ENCODE results near the gene APMAP. TPM values are rescaled to one million over a fixed set of nuclear protein-coding genes. Genes with fewer than 3 reads are reported as not detected.

The APMAP gene
- total RNA-seq, 1 experiment from 2014 or later, result 67.8 TPM

DNA sequence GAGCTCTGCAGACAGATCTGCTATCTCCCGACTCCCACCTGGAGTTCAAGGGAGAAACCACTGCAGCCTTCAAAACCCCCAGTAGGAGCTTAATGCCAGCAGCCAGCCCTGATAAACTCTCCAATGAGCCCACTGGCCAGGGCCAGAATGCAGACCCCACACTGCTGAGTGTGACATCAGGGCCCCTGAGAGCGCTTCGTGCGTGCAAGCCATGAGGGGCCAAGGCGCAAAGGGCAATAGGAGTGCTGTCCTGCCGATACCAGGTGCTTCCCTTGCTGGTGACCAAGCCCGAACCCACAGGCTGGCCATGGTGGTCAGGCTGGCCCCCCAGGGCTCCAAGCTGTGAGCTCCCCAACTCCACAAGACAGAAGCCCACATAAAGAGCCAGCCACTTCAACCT lies 76.7 kb downstream of the APMAP start:
- H3K9me3 Mint-ChIP-seq, result peaks cover 4 to 10% of the 10 kb centered on the region in 2 experiments
- H3K23me2 ChIP-seq (ENCODE audit: insufficient read length, low read depth, low read length, poor library complexity, severe bottlenecking), result no peaks in the 10 kb centered on the region
- H4K5ac ChIP-seq (ENCODE audit: insufficient read length, low read depth, low read length), result no peak overlapping the region
- H2BK5ac ChIP-seq (ENCODE audit: insufficient read length, low read length), result no peak overlapping the region
- H3T11ph ChIP-seq (ENCODE audit: low read length), result no peak overlapping the region
- no peak overlapping the region for H2BK12ac ChIP-seq (ENCODE audit: insufficient read length, low read depth, low read length)
- no peak overlapping the region for H4K91ac ChIP-seq (ENCODE audit: insufficient read length, low read depth, low read length)
- H2AFZ ChIP-seq (ENCODE audit: low read length), result no peak overlapping the region
- 0 out of 2 replicates have a peak, but pooled peaks cover 6% of the 10 kb centered on the region for H3K4me1 ChIP-seq (ENCODE audit: insufficient read depth, low read length)
- no peak overlapping the region for H2BK120ac ChIP-seq (ENCODE audit: low read depth, low read length, poor library complexity, severe bottlenecking)
- H3K27me3 ChIP-seq (ENCODE audit: insufficient read depth, low read length), result no peaks in the 10 kb centered on the region
- no peak overlapping the region for H3K18ac ChIP-seq (ENCODE audit: insufficient read length, low read depth, low read length)
- TF ChIP-seq, protein P1, sequence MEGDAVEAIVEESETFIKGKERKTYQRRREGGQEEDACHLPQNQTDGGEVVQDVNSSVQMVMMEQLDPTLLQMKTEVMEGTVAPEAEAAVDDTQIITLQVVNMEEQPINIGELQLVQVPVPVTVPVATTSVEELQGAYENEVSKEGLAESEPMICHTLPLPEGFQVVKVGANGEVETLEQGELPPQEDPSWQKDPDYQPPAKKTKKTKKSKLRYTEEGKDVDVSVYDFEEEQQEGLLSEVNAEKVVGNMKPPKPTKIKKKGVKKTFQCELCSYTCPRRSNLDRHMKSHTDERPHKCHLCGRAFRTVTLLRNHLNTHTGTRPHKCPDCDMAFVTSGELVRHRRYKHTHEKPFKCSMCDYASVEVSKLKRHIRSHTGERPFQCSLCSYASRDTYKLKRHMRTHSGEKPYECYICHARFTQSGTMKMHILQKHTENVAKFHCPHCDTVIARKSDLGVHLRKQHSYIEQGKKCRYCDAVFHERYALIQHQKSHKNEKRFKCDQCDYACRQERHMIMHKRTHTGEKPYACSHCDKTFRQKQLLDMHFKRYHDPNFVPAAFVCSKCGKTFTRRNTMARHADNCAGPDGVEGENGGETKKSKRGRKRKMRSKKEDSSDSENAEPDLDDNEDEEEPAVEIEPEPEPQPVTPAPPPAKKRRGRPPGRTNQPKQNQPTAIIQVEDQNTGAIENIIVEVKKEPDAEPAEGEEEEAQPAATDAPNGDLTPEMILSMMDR (conservative IDR thresholded peaks at IDR 0.05), result no peak
- H3K4me1 Mint-ChIP-seq, result peaks cover 21% of the 10 kb centered on the region in 2 experiments
- H3K56ac ChIP-seq (ENCODE audit: insufficient read length, low read depth, low read length), result no peak overlapping the region
- no peak overlapping the region for H3K14ac ChIP-seq (ENCODE audit: insufficient read depth, low read length)
- H2AK5ac ChIP-seq (ENCODE audit: insufficient read length, low read length), result no peak overlapping the region
- H3K9me3 ChIP-seq (ENCODE audit: control insufficient read depth, low read depth, low read length), result no peaks in the 10 kb centered on the region
- no peak overlapping the region for H4K8ac ChIP-seq (replicated peaks; ENCODE audit: insufficient read length, low read depth, low read length)
- no peaks in the 10 kb centered on the region for H3K79me2 ChIP-seq (ENCODE audit: insufficient read depth, low read length)
- DNase-seq, result no peak
- peaks cover 0 to 11% (median under 1%) of the 10 kb centered on the region in 3 experiments; a peak in 5 of 7 replicates for H3K36me3 Mint-ChIP-seq (ENCODE audit: insufficient read depth in 1 of 3, low read depth in 3 of 3)
- no peak overlapping the region for H2BK15ac ChIP-seq (ENCODE audit: low read depth, low read length)
- peaks cover 14% of the 10 kb centered on the region for H3K27me3 Mint-ChIP-seq (ENCODE audit: low read depth)
- H2BK20ac ChIP-seq (ENCODE audit: low read depth, low read length, poor library complexity, severe bottlenecking), result no peak overlapping the region
- H4K20me1 ChIP-seq (ENCODE audit: control insufficient read depth, insufficient read depth, insufficient read length), result no peaks in the 10 kb centered on the region
- H3K79me1 ChIP-seq (ENCODE audit: insufficient read depth, low read depth, low read length, poor library complexity, severe bottlenecking), result no peaks in the 10 kb centered on the region
- H3K9ac ChIP-seq (ENCODE audit: extremely low read depth, insufficient read length, low read length), result no peak overlapping the region
- no CpG with 5 or more reads among the region's 7 CpGs for WGBS (ENCODE audit: extremely low coverage, insufficient read length, low lambda C conversion rate)
- H3K4ac ChIP-seq (ENCODE audit: low read depth, low read length), result no peak overlapping the region
- H3K27ac Mint-ChIP-seq, result no peak overlapping the region
- H3K27ac ChIP-seq (ENCODE audit: insufficient read length, low read depth, low read length), result no peak overlapping the region
- no peak overlapping the region for H3K23ac ChIP-seq (ENCODE audit: insufficient read length, low read depth, low read length)
- H3K4me3 Mint-ChIP-seq, result no peak overlapping the region
- no peak overlapping the region for H3K4me2 ChIP-seq (ENCODE audit: insufficient read depth, insufficient read length, low read length)
